GM20431 (cell line): ENCODE measurements around the gene BCL2.
"Not testable (repeated sequence)": the region's sequence is repeated elsewhere in the genome, so short reads cannot be mapped to it uniquely, and the experiment has no call there.

Experiments used
- in situ Hi-C: fragments of 300-500 bp; cut with MseI, MboI; formaldehyde crosslinking; loops from one replicate; pipeline ENCODE4 v1.15.0; 2020; ENCODE audit warnings: low sequenced_read_pairs; ENCODE audit not compliant: unreplicated experiment

The BCL2 gene

GRCh38 chr18:63210521-63210920 lies 109.0 kb downstream of the BCL2 start:
- in situ Hi-C loops = no loop called here

- in situ Hi-C loops = no loop called here
Observed at GRCh38 chr18:63208676-63209075, 110.9 kb downstream of the BCL2 start.

DNA sequence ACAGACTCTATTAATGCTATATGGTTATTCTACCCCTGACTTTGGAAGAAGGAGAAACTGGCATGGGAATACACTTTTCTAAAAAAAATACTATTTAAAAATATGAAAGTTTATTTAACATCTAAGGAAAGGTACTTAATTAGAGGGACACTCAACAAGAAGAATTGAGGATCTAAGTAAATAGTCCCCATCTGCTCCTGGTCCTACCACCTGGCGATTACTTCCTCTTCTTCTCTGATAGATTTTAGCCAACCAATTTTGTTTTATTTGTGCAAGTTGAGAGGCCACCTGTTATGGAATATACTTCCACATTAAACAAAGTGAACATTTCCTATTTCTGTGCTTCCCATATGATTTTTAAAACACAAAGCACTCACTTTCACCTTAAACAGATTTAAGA lies 111.7 kb downstream of the BCL2 start:
- in situ Hi-C loops = no loop called here

DNA sequence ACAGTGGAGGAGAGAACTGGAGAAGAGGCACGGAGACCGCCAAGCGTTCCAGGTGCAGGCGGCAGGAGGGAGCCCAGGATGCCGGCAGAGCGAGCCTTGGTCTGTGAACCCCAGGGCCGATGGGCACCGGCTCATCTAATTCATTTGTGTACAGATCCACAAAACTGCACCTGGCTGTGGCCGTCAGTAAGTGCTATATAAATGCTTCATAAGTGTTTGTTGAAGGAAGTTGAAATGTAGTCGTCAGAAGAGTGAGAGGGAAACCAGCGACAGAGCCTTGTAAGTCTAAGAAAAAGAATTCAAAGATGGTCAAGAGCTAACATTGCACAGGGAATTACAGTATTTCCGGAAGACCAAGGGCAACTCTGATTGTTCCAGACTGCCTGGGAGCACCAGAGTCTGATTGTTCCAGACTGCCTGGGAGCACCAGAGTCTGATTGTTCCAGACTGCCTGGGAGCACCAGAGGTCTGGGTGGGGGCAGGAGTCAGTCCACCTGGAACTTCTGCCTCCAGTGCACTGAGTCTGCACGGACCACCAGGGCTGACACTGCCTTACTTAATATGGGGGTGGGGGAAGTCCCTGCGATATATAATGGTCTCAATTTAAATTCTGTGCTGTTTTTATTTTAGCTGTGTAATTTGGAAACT lies 112.3 kb downstream of the BCL2 start:
- in situ Hi-C loops = no loop called here

- in situ Hi-C loops = no loop called here
Observed at GRCh38 chr18:63206433-63207142, 113.0 kb downstream of the BCL2 start.

GRCh38 chr18:63205791-63206252 lies 113.7 kb downstream of the BCL2 start:
- in situ Hi-C loops = no loop called here

DNA sequence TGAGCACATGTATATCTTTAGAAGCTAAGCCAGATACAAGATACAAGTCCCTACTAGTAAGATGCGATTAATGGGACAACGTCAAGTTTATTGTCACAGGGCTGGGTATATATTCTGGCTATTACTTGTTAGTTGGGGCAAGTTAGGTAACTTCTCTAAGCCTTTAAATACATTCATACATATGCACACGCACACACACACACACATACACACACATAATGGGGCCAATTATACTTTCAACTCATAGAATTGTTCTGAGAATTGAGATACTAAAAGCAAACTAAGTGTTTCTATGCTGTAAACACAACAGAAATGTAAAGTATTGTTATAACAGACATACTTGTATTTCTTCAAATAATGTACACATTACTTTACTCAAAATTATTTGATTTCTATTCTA lies 116.1 kb downstream of the BCL2 start:
- in situ Hi-C loops = no loop called here

DNA sequence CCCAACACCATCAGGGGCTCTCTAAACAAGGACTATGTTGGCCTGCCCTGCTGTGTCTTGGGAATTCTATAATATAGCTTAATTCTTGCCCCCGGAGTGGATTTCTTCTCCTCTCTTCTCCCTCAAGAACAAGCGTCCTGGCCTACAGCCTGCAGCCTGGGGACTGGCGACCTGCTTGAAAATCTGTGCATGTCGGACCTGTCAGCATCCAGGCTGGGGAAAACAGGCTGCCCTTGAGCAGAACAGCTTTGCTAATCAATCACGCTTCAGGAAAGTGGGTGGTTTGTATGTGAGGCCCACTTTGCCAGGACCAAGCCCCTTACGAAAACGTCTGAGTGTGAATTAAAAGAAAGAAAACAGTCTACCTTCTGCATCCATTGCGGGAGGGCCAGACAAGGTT lies 116.7 kb downstream of the BCL2 start:
- in situ Hi-C loops = no loop called here

DNA sequence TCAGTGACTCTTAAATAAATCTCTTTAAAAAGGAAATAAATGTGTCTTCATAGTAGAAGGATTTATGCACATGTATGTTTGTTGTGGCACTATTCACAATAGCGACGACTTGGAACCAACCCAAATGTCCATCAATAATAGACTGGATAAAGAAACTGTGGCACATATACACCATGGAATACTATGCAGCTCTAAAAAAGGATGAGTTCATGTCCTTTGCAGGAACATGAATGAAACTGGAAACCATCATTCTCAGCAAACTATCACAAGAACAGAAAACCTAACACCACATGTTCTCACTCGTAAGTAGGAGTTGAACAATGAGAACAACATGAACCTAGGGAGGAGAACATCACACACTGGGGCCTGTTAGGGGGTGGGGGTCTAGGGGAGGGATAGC lies 118.1 kb downstream of the BCL2 start:
- in situ Hi-C loops = not testable (repeated sequence)

DNA sequence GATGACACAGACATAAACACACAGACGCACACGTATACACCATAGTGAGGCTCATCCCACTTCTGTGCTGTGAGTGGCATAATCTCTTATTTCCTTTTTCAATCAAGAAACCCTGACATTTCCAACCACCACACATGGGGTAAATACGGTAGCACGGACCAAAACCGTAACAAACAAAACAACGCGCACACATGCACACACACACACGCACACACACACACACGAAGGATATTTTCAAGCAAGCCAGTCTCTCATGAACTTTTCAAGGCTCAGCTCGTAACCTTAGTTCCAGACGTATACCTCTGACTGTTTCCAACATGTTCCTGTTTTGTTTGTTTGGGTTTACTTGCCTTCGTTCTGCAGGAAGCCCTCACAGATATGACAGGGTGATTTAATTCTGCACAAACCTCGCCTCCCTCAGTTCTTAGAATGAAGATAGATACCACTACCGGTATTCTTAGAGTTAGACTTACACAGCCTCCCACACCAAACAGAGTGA lies 119.8 kb downstream of the BCL2 start:
- in situ Hi-C loops = no loop called here

DNA sequence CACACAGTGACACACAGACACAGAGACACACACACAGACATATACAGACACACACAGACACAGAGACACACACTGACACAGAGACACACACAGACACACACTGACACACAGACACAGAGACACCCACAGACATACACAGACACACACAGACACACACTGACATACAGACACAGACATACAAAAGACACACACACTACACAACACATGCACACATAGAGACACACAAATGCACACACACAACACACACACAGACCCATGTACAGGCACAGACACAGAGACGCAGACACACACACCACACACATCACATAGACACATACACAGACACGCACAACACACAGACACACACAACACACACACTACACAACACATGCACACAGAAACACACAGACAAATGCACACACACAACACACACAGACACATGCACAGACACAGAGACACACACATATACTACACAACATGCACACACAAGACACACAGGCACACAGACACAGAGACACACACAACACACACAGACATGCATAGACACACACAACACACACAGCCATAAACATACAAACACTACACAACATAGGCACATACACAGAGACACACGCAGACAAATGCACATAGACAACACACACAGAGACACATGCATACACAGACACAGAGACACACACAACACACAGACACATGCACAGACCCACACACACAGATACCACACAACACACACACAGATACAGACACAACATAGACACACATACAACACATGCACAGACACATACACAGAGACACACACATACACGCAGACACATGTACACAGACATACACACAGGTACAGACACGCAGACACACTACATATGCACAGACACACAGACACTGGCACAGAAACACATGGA lies 120.5 kb downstream of the BCL2 start:
- in situ Hi-C loops = no loop called here

DNA sequence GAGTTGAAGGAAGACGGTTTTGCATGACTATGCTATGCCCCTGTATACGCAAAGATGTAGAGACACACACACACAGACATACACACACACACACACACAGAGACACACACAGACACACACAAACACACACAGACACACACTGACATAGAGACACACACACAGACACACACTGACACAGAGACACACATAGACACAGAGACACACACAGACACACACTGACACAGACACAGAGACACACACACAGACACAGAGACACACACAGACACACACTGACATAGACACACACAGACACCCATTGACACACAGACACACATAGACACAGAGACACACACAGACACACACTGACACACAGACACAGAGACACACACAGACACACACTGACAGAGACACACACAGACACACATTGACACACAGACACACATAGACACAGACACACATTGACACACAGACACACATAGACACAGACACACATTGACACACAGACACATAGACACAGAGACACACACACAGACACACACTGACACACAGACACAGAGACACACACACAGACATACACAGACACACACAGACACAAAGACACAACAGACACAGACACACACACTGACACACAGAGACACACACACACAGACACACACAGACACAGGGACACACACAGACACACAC lies 121.3 kb downstream of the BCL2 start:
- in situ Hi-C loops = no loop called here

- in situ Hi-C loops = no loop called here
Observed at GRCh38 chr18:63197246-63197869, 122.2 kb downstream of the BCL2 start.

DNA sequence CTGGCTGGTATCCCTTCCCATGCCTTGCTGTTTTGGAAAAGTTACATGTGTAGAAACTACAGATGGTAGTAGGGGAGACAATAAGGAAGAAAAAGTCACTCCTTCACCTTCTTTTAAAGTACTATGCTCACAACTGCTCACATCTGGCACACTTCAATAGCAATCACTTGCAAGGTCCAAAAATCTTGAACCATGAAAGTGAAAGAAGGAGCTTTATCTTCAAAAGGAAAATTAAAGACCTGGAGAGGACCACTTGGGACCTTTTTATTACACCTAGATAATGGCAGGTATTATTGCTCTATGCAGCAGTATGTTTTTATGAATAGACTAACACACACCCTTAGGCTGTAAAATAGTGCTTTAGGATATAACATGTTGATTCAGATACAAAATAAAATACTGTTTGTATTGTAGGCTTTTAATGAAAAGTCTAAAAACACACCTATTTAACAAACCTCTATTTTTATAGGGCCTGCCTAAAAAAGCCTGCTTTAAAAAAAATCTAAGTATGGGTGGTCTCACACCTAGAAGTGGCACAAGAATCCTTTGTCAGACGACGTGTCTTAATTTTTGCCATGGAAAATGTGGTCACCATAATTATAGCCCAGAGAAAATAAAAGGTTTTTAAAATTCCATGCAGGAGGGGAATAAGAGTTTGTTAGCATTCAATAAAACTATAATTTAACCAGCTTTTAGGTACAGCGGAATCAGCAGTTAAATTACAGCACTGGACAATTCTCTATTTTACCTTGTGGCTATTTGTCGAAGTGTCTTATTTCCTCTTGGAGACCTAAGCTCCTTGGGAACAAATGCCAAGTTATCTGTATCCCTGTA lies 124.0 kb downstream of the BCL2 start:
- in situ Hi-C loops = no loop called here

GRCh38 chr18:63192885-63193349 lies 126.7 kb downstream of the BCL2 start:
- in situ Hi-C loops = no loop called here

GRCh38 chr18:63192126-63192884 lies 127.3 kb downstream of the BCL2 start:
- in situ Hi-C loops = no loop called here

DNA sequence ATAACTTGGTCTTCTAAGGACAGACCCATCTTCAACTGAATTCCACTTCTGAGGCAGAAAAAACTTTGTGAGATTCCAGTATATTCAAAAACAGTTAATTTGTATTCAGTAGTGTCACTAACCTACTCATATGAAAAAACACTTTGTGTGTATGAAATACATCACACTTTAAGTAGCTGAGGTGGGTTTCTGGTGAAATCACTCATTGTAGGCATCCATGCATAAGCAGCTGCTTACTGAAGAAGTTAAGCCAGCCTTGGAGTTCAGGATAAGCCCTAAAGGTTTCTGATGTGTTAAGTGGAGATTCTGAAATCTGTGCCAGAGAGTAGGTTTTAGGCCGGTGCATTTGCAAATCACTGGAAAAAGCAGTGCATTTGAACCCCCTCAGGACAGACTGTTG lies 128.2 kb downstream of the BCL2 start:
- in situ Hi-C loops = no loop called here

DNA sequence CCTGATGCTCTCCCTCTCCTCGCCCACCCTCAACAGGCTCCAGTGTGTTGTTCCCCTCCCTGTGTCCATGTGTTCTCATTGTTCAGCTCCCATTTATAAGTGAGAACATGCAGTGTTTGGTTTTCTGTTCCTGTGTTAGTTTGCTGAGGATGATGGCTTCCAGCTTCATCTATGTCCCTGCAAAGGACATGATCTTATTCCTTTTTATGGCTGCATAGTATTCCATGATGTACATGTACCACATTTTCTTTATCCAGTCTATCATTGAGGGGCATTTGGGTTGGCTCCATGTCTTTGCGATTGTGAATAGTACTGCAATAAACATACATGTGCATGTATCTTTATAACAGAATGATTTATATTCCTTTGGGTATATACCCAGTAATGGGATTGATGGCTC lies 128.7 kb downstream of the BCL2 start:
- in situ Hi-C loops = not testable (repeated sequence)
